Adrenal gland (tissue), 5 donors: Measurements from ENCODE around the gene SLC18A2.

Source experiments
- POLR2A ChIP-seq, 2 donors: fragments of 450-650 bp; IDR thresholded peaks; one replicate each; pipeline ENCODE4 v1.6.1; 2017; ENCODE audit warnings: antibody characterized with exemption in 2 of 2, mild to moderate bottlenecking in 2 of 2, moderate library complexity in 1 of 2
- TF ChIP-seq, protein P1 (sequence below), 6 experiments: fragments of 450-650 bp in 4 of 6; fragments of 200-600 bp in 2 of 6; sonication (generic) in 1 of 6; IDR thresholded peaks; 1 replicate in 5 of 6; 2 replicates in 1 of 6; pipeline versions ENCODE4 v1.5.1 to v1.8.0; 2016 to 2021; ENCODE audit warnings: antibody characterized with exemption in 6 of 6, mild to moderate bottlenecking in 2 of 6, moderate library complexity in 1 of 6
- donor health status: DM: no; HTN: no; CAD: no.

DNA sequence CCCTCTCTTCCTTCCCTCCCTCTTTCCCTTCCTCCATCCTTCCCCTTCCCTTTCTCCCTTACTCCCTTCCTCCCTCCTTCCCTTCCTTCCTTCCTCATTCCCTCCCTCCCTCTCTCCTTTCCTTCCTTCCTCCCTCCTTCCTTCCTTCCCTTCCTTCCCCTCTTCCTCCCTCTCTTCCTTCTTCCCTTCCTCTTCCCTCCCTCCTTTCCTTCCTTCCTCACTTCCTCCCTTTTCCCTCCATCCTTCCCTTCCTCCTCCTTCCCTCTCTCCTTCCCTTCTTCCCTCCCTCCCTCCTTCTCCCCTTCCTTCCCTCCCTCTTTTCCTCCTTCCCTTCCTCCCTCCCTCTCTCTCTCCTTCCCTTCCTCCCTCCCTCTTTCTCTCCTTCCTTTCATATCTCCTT lies 12.7 kb upstream of the SLC18A2 start:
- TF ChIP-seq, protein P1, sequence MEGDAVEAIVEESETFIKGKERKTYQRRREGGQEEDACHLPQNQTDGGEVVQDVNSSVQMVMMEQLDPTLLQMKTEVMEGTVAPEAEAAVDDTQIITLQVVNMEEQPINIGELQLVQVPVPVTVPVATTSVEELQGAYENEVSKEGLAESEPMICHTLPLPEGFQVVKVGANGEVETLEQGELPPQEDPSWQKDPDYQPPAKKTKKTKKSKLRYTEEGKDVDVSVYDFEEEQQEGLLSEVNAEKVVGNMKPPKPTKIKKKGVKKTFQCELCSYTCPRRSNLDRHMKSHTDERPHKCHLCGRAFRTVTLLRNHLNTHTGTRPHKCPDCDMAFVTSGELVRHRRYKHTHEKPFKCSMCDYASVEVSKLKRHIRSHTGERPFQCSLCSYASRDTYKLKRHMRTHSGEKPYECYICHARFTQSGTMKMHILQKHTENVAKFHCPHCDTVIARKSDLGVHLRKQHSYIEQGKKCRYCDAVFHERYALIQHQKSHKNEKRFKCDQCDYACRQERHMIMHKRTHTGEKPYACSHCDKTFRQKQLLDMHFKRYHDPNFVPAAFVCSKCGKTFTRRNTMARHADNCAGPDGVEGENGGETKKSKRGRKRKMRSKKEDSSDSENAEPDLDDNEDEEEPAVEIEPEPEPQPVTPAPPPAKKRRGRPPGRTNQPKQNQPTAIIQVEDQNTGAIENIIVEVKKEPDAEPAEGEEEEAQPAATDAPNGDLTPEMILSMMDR (IDR thresholded peaks at IDR 0.05): no peak
- no peak for TF ChIP-seq POLR2A (IDR thresholded peaks at IDR 0.05)
